GM12878 (cell line): ENCODE results near the gene OSBPL3. TPM values are rescaled to one million over a fixed set of nuclear protein-coding genes. Genes with fewer than 3 reads are reported as not detected.

Experiments used
- ATAC-seq: fragments of 200-7000 bp; cut with Tn5 transposase; 3 replicates; pipeline ENCODE4 v1.9.1; 2020; ENCODE audit warnings: mild to moderate bottlenecking, moderate library complexity
- BruUV-seq: library from RNA; stranded (reverse); fragments of 400-500 nt; replicated peaks from 2 replicates; lab custom pipeline; 2021; lab: Mats Ljungman, UMichigan
- CTCF ChIA-PET: fragments of 300-600 bp; sonication (Branson Sonifier 250); formaldehyde crosslinking; extraction: SDS; loops from one replicate; lab custom pipeline; 2021; ENCODE audit warnings: inconsistent platforms; lab: Yijun Ruan, JAX
- POLR2A ChIA-PET: fragments of 350-600 bp; formaldehyde crosslinking; extraction: SDS; loops from one replicate; lab custom pipeline; 2021; ENCODE audit warnings: inconsistent platforms; lab: Charles Lee
- RAD21 ChIA-PET: fragments of 300-600 bp; sonication (Branson Sonifier 250); formaldehyde crosslinking; loops from one replicate; lab custom pipeline; 2023; ENCODE audit warnings: antibody characterized with exemption; ENCODE audit not compliant: unreplicated experiment; lab: Charles Lee
- SMC1A ChIA-PET: fragments of 300-600 bp; sonication (Branson Sonifier 250); formaldehyde crosslinking; loops from one replicate; lab custom pipeline; 2023; ENCODE audit not compliant: unreplicated experiment, uncharacterized antibody; lab: Charles Lee
- DNase-seq: peaks from one replicate; pipeline ENCODE4 v3.0.0-alpha.2; 2011; ENCODE audit warnings: low read depth, low spot score
- FAIRE-seq: peaks from 3 replicates; lab custom pipeline; 2011; peaks lifted over from hg19 to GRCh38; lab: Jason Lieb, UNC
- H2AFZ ChIP-seq: 2 replicates; pipeline ENCODE4 v1.6.0; 2011; ENCODE audit warnings: low read depth, low read length, control low read depth; ENCODE audit not compliant: control insufficient read depth
- H3K27ac ChIP-seq: 2 replicates; pipeline ENCODE4 v1.5.1; 2011; ENCODE audit warnings: control low read depth; ENCODE audit not compliant: control insufficient read depth, insufficient read depth
- H3K27me3 ChIP-seq, 2 experiments: replicated peaks in 1 of 2; 2 replicates each; pipeline versions ENCODE4 v1.6.0 to v1.6.1; 2011; ENCODE audit warnings: low read length in 1 of 2; ENCODE audit not compliant: control insufficient read depth in 2 of 2, insufficient read depth in 2 of 2
- H3K36me3 ChIP-seq, 2 experiments: 2 replicates each; pipeline ENCODE4 v1.5.1; 2011; ENCODE audit warnings: low read length in 1 of 2; ENCODE audit not compliant: control insufficient read depth in 2 of 2, insufficient read depth in 2 of 2
- H3K4me1 ChIP-seq: 2 replicates; pipeline ENCODE4 v1.6.1; 2011; ENCODE audit warnings: mild to moderate bottlenecking, low read length, moderate library complexity, mixed read lengths; ENCODE audit not compliant: control insufficient read depth, insufficient read depth
- H3K4me2 ChIP-seq: 2 replicates; pipeline ENCODE4 v1.6.0; 2011; ENCODE audit warnings: control low read depth; ENCODE audit not compliant: control insufficient read depth, insufficient read depth
- H3K4me3 ChIP-seq: fragments of 200-600 bp; sonication (generic); 2 replicates; pipeline ENCODE4 v1.5.1; 2016
- H3K79me2 ChIP-seq: 2 replicates; pipeline ENCODE4 v1.6.0; 2011; ENCODE audit warnings: low read length; ENCODE audit not compliant: control insufficient read depth, insufficient read depth
- H3K9ac ChIP-seq: 2 replicates; pipeline ENCODE4 v1.8.0; 2011; ENCODE audit warnings: low read length, control low read depth, mixed read lengths; ENCODE audit not compliant: control insufficient read depth, insufficient read depth
- H3K9me3 ChIP-seq: replicated peaks from 3 replicates; pipeline ENCODE4 v1.5.1; 2011; ENCODE audit warnings: mild to moderate bottlenecking, low read length; ENCODE audit not compliant: control insufficient read depth, insufficient read depth
- H4K20me1 ChIP-seq: 2 replicates; pipeline ENCODE4 v1.6.0; 2011; ENCODE audit not compliant: control insufficient read depth, insufficient read depth
- ASH2L ChIP-seq: fragments of 300-600, 200-600 bp; sonication (generic); IDR thresholded peaks from 2 replicates; pipeline ENCODE4 v1.6.1; 2017; ENCODE audit warnings: low read depth, mild to moderate bottlenecking, borderline replicate concordance
- BRCA1 ChIP-seq: IDR thresholded peaks from 2 replicates; pipeline ENCODE4 v1.6.1; 2011; ENCODE audit warnings: low read depth, low read length, improper control_type of control experiment
- CBX5 ChIP-seq: sonication (generic); IDR thresholded peaks from 2 replicates; pipeline ENCODE4 v1.6.1; 2016; ENCODE audit warnings: low read depth, moderate library complexity, mild to moderate bottlenecking, inconsistent platforms
- DPF2 ChIP-seq: fragments of 450-650 bp; IDR thresholded peaks from 2 replicates; pipeline ENCODE4 v1.6.1; 2017; ENCODE audit warnings: mild to moderate bottlenecking
- FOS ChIP-seq: IDR thresholded peaks from 3 replicates; pipeline ENCODE4 v1.6.1; 2011; ENCODE audit warnings: borderline replicate concordance; ENCODE audit not compliant: insufficient read length; ENCODE audit errors: extremely low read depth
- GATAD2B ChIP-seq: fragments of 450-650 bp; conservative IDR thresholded peaks from 2 replicates; pipeline ENCODE4 v1.6.1; 2017; ENCODE audit warnings: low read depth, mild to moderate bottlenecking, moderate library complexity
- HCFC1 ChIP-seq: fragments of 150-350 bp; IDR thresholded peaks from 2 replicates; pipeline ENCODE4 v1.6.1; 2014; ENCODE audit warnings: low read length
- NBN ChIP-seq: fragments of 450-650 bp; IDR thresholded peaks from 2 replicates; pipeline ENCODE4 v1.6.1; 2016
- RELA ChIP-seq: fragments of 450-650 bp; IDR thresholded peaks from 2 replicates; pipeline ENCODE4 v1.8.0; 2014; ENCODE audit warnings: borderline replicate concordance; ENCODE audit not compliant: partially characterized antibody
- SIX5 ChIP-seq: IDR thresholded peaks from 2 replicates; pipeline ENCODE4 v1.6.1; 2011; ENCODE audit warnings: mild to moderate bottlenecking, low read depth, low read length, moderate library complexity; ENCODE audit not compliant: severe bottlenecking
- SMAD1 ChIP-seq: fragments of 450-650 bp; IDR thresholded peaks from 2 replicates; pipeline ENCODE4 v1.6.1; 2018; ENCODE audit warnings: mild to moderate bottlenecking, low read depth; ENCODE audit not compliant: partially characterized antibody
- STAT1 ChIP-seq: fragments of 450-650 bp; conservative IDR thresholded peaks from 2 replicates; pipeline ENCODE4 v1.6.1; 2014; ENCODE audit warnings: antibody characterized with exemption, mild to moderate bottlenecking
- YBX1 ChIP-seq: fragments of 450-650 bp; IDR thresholded peaks from 2 replicates; pipeline ENCODE4 v1.6.1; 2016; ENCODE audit warnings: antibody characterized with exemption
- ZBED1 ChIP-seq: IDR thresholded peaks from 2 replicates; pipeline ENCODE4 v1.6.1; 2016; ENCODE audit warnings: borderline replicate concordance
- ZNF384 ChIP-seq: IDR thresholded peaks from 2 replicates; pipeline ENCODE4 v1.6.1; 2012; ENCODE audit warnings: low read depth, mild to moderate bottlenecking, low read length, improper control_type of control experiment, borderline replicate concordance
- WGBS: methylation state at CpG from one replicate; pipeline ENCODE4 v1.1.6; 2016; ENCODE audit warnings: low lambda C conversion rate; ENCODE audit not compliant: insufficient replicate concordance, insufficient coverage; ENCODE audit errors: missing lambda C conversion rate; 5-methylcytosine and 5-hydroxymethylcytosine counted together
- in situ Hi-C: fragments of 300-500 bp; cut with MboI; formaldehyde crosslinking; loops from 9 replicates; pipeline ENCODE4 v1.14.3; 2018; ENCODE audit warnings: mixed read lengths
- intact Hi-C: fragments of 100-400 bp; cut with micrococcal nuclease; formaldehyde crosslinking; loops from one replicate; pipeline ENCODE4 v1.14.2; 2022; ENCODE audit not compliant: unreplicated experiment
- polyA plus RNA-seq, 11 experiments: library from polyadenylated mRNA; depleted of rRNA in 4 of 11; unstranded in 6 of 11; stranded (reverse) in 5 of 11; fragments of >200 nt; fragmentation: Nextera tagmentation in 4 of 11; fragmentation: Illumina TruSeq in 1 of 11; extraction: Ambion mirVana in 4 of 11; extraction: Trizol in 1 of 11; gene quantifications; 1 replicate in 1 of 11; 2 replicates in 10 of 11; pipeline versions ENCODE4 v1.2.1 to v1.2.3, GENCODE V29; 2011 to 2016; ENCODE audit warnings: inconsistent platforms in 2 of 11, missing spikeins in 2 of 11, low read depth in 1 of 11
- total RNA-seq, 4 experiments: library from RNA; depleted of rRNA in 3 of 4; stranded (reverse); fragments of >200 nt in 3 of 4; fragmentation: Illumina TruSeq in 1 of 4; extraction: Trizol in 1 of 4; gene quantifications; 2 replicates each; pipeline versions ENCODE4 v1.2.1 to v1.2.3, GENCODE V29; 2013 to 2021
- TF ChIP-seq, protein P1 (sequence below): fragments of 450-650 bp; IDR thresholded peaks from 2 replicates; pipeline ENCODE4 v1.6.1; 2017; ENCODE audit warnings: low read depth, mild to moderate bottlenecking, moderate library complexity

Gene OSBPL3
- total and polyA plus RNA-seq, 10 of the 15 experiments (the other 5 are each of a cell fraction or from before 2014, with no cell fraction given) = 6.1 to 46.6 (median 27.0) TPM

DNA sequence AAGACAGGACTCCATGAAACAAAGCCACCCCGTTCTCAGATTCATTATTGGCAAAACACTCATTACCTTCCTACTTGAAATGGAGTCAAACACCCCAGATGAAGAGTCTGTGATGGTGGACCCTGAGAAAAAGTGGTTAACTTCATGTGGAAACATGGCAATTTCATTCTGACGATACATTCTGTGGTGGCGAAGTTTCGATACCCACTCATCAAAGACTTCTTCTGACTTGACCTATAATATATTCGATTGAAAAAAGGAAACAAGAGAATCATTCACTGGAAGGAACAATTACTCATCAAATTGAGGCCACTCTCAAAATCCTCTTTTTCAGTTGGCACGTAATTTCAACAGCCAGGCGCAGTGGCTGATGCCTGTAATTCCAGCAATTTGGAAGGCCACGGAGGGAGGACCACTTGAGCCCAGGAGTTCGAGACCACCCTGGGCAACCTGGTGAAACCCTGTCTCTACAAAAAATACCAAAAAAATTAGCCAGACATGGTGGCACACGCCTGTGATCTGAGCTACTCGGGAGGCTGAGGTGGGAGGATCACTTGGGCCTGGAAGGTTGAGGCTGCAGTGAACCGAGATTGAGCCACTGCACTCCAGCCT lies 113.9 kb downstream of the OSBPL3 start:
- ATAC-seq (peak; percentile 71), DNase-seq (no peak), FAIRE-seq (no peak)
- Histone ChIP-seq H3K9ac (no peak overlapping the region), H3K79me2 (no peaks in the 10 kb centered on the region), H3K36me3 (peaks cover 8 to 24% of the 10 kb centered on the region in 2 experiments), H3K27ac (no peak overlapping the region), H4K20me1 (no peaks in the 10 kb centered on the region), H3K27me3 (no peaks in the 10 kb centered on the region), H3K4me2 (no peak overlapping the region)
- ChIA-PET SMC1A (interaction anchor here (0.6 to 1.5 kb wide), 5 partner anchors 12 to 33 kb away, joined by 3 to 4 read pairs (median 3); no protein-coding TSS in a partner anchor), CTCF (interaction anchor here (0.8 kb wide), 1 partner anchor 204 kb away, joined by 4 read pairs; no protein-coding TSS in a partner anchor), POLR2A (no interaction called here)
- WGBS = 88% methylated on average over 12 of the region's 12 CpGs
- TF ChIP-seq ZBED1 = no peak
- no peak for TF ChIP-seq CBX5
- TF ChIP-seq YBX1 = no peak
- TF ChIP-seq STAT1 = no peak
- no peak for TF ChIP-seq SIX5
- no peak for TF ChIP-seq ZNF384
- no peak for TF ChIP-seq HCFC1
- TF ChIP-seq ASH2L = no peak
- TF ChIP-seq, protein P1, sequence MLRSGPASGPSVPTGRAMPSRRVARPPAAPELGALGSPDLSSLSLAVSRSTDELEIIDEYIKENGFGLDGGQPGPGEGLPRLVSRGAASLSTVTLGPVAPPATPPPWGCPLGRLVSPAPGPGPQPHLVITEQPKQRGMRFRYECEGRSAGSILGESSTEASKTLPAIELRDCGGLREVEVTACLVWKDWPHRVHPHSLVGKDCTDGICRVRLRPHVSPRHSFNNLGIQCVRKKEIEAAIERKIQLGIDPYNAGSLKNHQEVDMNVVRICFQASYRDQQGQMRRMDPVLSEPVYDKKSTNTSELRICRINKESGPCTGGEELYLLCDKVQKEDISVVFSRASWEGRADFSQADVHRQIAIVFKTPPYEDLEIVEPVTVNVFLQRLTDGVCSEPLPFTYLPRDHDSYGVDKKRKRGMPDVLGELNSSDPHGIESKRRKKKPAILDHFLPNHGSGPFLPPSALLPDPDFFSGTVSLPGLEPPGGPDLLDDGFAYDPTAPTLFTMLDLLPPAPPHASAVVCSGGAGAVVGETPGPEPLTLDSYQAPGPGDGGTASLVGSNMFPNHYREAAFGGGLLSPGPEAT = no peak
- TF ChIP-seq BRCA1 = no peak
- TF ChIP-seq RELA = no peak
- TF ChIP-seq FOS = no peak
- no peak for TF ChIP-seq DPF2
- TF ChIP-seq SMAD1 = no peak
- TF ChIP-seq NBN = no peak
- TF ChIP-seq GATAD2B = no peak
- TF ChIP-seq, all 136 proteins: peak for 0
- BruUV-seq = no TSS peak
- RAD21 ChIA-PET = no interaction called here
- no peaks in the 10 kb centered on the region for H3K4me1 ChIP-seq
- no peak overlapping the region for H3K4me3 ChIP-seq
- no peaks in the 10 kb centered on the region for H3K9me3 ChIP-seq
- intact Hi-C loops = no loop called here
- in situ Hi-C loops = no loop called here
- no peak overlapping the region for H2AFZ ChIP-seq
